Right ventricle myocardium superior (tissue), 1 donor: ENCODE results near the gene LRCOL1. TPM values are rescaled to one million over a fixed set of nuclear protein-coding genes. Genes with fewer than 3 reads are reported as not detected.

Experiments
- ATAC-seq: fragments of 200-7000 bp; cut with Tn5 transposase; one replicate; pipeline ENCODE4 v1.9.1; 2020; ENCODE audit warnings: mild to moderate bottlenecking; ENCODE audit not compliant: poor library complexity
- DNase-seq: peaks from one replicate; pipeline ENCODE4 v3.0.0-alpha.2; 2020
- intact Hi-C: fragments of 100-400 bp; cut with DNase I; formaldehyde crosslinking; loops from one replicate; pipeline ENCODE4 v1.11.2; 2022
- microRNA-seq: library from miRNA; unstranded; fragments of <30 nt; microRNA quantifications from one replicate; pipeline ENCODE4 v1.2.0, GENCODE V29; 2020
- total RNA-seq: library from RNA; stranded (reverse); fragmentation: NEBNext Ultra II Directional; extraction: Animal tissue kit (Norgen Biotek cat#: 25700); gene quantifications from one replicate; pipeline ENCODE4 v1.2.1, GENCODE V29; 2021
- donor health status: DM: no; HTN: yes; CAD: no; lungs with severe emphysema.

LRCOL1 gene
- total RNA-seq, 1 donor from 2014 or later: not detected

GRCh38 chr12:132560614-132561426, 49.6 kb downstream of the LRCOL1 start:
- intact Hi-C loops: no loop called here
- ATAC-seq (peak; percentile 7), DNase-seq (peak; percentile 55)

- intact Hi-C loops: no loop called here
- DNase-seq (no peak), ATAC-seq (peak; percentile 21)
Measured at GRCh38 chr12:132560364-132560613, 50.1 kb downstream of the LRCOL1 start.

- DNase-seq (peak; percentile 51), ATAC-seq (peak; percentile 67)
- intact Hi-C loops: no loop called here
Measured at GRCh38 chr12:132559652-132560363, 50.6 kb downstream of the LRCOL1 start.

DNA sequence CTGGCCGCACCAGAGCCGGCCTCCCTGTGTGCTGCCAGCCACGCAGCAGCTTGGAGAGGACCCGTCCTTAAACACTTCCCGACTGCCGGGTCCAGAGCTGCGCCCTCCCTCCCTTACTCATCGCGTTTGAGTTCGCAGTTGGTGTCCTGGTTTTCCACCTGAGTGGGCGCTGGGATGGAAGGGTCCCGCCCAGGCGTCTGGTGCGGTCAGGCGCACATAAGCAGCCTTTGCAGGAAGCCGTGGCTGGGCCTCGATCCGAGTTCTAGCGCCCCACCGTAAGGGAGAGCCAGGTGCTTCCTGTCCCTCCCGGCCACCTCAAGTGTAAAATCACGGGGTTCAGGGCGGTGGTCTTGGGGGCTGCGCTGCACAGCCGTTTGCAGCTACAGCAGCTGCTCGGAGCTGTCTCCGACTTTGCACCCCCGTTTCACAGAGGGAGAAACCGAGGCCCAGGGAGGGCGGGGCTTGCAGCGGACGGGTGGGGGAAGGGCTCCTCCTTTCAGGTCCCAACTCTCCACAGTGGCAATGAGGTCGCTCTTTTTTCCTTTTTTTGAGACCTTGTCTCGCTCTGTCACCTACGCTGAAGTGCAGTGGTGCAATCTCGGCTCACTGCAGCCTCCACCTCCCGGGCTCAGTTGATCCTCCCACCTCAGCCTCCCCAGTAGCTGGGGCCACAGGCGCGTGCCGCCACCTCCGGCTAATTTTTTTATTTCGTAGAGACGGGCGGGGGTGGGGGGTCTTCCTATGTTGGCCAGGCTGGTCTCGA, 51.3 kb downstream of the LRCOL1 start:
- intact Hi-C loops: no loop called here
- no peak for ATAC-seq
- DNase-seq: no peak

GRCh38 chr12:132558042-132558856, 52.1 kb downstream of the LRCOL1 start:
- ATAC-seq (no peak), DNase-seq (no peak)
- intact Hi-C loops: no loop called here

GRCh38 chr12:132557291-132558015, 52.9 kb downstream of the LRCOL1 start:
- ATAC-seq: no peak
- intact Hi-C loops: no loop called here
- DNase-seq: no peak

DNA sequence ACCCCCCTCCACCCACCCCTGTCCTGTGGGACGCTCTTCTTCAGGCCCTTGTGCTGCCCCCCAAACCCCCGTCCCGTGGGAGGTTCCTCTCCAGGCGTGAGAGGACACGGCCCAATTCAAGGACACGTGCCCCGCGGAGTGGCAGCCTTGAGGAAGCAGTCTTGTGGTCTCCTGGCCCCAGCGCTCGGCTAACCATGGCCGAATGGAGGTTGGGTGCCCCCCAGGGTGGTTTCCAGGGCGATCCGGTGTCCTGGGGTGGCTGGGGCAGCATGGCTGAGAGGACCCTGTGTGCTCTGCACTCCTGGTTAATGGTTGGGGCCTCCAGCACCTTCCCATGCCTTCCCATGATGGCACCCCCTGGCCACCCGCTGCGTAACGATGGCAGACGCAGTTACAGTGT, 53.6 kb downstream of the LRCOL1 start:
- intact Hi-C loops: no loop called here
- no peak for DNase-seq
- ATAC-seq: no peak

GRCh38 chr12:132556216-132556615, 54.2 kb downstream of the LRCOL1 start:
- DNase-seq: no peak
- intact Hi-C loops: no loop called here
- no peak for ATAC-seq

- ATAC-seq (no peak), DNase-seq (no peak)
- intact Hi-C loops: no loop called here
Measured at GRCh38 chr12:132555686-132556085, 54.7 kb downstream of the LRCOL1 start.

GRCh38 chr12:132554845-132555630, 55.3 kb downstream of the LRCOL1 start:
- intact Hi-C loops: no loop called here
- no peak for DNase-seq
- ATAC-seq: no peak

Small RNA genes lying within 50 kb of the gene (microRNA-seq; reads per million reads assigned to microRNA genes)
- not detected for gene MIR6763

Other genes starting within 250 kb of the LRCOL1 start
- gene FBRSL1, start 120.4 kb downstream of the LRCOL1 start, total RNA-seq: 58.6 TPM
- gene P2RX2, start 8.2 kb upstream of the LRCOL1 start, total RNA-seq: not detected
- gene POLE, start 76.8 kb upstream of the LRCOL1 start, total RNA-seq: 10.3 TPM
- gene PXMP2, start 77.0 kb upstream of the LRCOL1 start, total RNA-seq: 54.9 TPM
- 32.6 TPM for gene PGAM5, start 100.3 kb upstream of the LRCOL1 start, total RNA-seq
- gene ANKLE2, start 151.2 kb upstream of the LRCOL1 start, total RNA-seq: 25.6 TPM
- gene GOLGA3, start 218.3 kb upstream of the LRCOL1 start, total RNA-seq: 24.8 TPM